GM12878 (cell line): ENCODE results near the gene AGXT.

ENCODE experiments used
- POLR2AphosphoS5 ChIP-seq: IDR thresholded peaks from 2 replicates; pipeline ENCODE4 v1.6.1; 2011; ENCODE audit warnings: mild to moderate bottlenecking, low read length, inconsistent platforms
- ZNF207 ChIP-seq: fragments of 450-650 bp; IDR thresholded peaks from 2 replicates; pipeline ENCODE4 v1.6.1; 2014; ENCODE audit warnings: antibody characterized with exemption, mild to moderate bottlenecking, borderline replicate concordance

GRCh38 chr2:240858321-240858720 is 10.3 kb upstream of the AGXT start:
- TF ChIP-seq ZNF207 (no peak), POLR2AphosphoS5 (no peak)
